GM19372 (cell line): Measurements from ENCODE around the gene PTPRD.
"Not testable (repeated sequence)": the region's sequence is repeated elsewhere in the genome, so short reads cannot be mapped to it uniquely, and the experiment has no call there.

Experiments used
- ATAC-seq: cut with Tn5 transposase; IDR thresholded peaks from one replicate; pipeline ENCODE4 v1.9.1; 2021; ENCODE audit warnings: mild to moderate bottlenecking, low read depth, moderate library complexity; ENCODE audit not compliant: unreplicated experiment

The PTPRD gene

DNA sequence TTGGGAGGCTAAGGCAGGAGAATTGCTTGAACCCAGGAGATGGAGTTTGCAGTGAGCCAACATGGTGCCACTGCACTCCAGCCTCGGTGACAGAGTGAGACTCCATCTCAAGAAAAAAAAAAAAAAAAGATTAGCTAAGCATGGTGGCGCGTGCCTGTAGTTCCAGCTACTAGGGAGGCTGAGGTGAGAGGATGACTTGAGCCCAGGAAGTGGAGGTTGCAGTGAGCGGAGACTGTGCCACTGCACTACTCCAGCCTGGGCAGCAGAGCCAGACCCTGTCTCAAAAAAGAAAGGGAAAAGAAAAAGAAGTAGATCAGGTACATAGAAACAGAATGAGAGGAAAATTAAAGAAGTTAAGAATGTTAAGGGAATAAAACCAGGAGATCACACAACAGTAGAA is 1886.1 kb downstream of the PTPRD start:
- ATAC-seq = no peak

DNA sequence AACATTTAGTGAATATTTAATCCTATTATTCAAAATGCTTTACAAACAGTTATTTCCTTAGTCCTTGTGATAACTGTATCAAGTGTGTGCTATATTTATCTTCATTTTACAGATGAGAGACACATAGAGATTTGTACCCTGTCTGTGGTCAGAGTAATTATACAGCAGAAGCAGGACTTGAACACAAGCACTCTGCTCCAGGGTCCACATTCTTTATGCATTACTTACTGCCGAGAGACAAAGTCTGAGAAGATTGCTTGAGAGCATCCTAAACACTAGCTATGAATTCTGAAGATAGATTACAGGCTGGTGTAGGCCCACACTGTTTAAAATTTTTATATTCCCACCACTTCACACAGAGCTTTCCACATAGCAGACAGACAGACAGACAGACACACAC is 1887.2 kb downstream of the PTPRD start:
- no peak for ATAC-seq

DNA sequence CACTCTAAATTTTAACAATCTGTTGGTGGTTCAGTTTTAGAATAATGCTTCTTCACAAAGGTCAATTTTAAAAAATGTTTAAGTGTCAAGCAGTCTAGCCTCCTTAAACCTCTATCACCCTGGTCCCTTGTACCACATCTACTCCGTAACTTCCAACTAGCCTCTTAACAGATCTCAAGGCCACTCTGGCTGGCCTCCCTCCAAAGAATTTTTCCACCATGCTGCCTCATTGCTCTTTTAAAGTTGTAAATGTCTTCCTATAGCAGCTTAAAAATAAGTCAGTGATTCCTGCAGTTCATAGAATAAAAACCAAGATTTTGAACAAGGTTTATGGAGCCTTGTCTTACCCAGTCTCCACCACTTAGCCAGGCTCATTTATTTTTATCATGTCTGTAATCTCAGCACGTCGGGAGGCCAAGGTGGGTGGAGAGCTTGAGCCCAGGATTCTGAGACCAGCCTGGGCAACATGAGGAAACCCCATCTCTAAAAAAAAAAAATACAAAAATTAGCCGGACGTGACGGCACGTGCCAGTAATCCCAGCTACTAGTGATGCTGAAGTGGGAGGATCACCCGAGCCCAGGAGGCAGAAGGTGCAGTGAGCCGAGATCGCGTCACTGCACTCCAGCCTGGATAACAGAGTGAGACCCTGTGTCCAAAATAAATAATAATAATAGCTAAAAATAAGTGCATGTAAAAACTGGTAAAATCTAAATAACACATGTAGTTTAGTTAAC is 1888.4 kb downstream of the PTPRD start:
- no peak for ATAC-seq

DNA sequence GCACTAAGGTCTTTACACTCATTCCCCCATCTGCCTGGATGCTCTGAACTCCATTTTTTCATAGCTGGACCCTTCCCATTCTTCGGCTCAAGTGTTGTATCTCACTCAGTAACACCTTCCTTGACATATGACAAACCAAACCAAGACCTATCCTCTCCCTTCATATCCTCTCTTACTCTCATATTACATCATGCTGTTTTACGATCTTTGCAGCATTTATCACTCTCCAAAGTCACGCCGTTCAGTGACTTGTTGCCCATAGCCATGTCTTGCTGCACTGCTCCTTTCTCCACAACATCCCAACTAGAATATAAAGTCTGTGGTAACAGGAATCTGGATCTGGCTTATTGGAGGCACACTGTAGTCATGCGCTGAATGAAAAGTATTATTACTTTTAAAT is 1889.6 kb downstream of the PTPRD start:
- ATAC-seq = no peak

DNA sequence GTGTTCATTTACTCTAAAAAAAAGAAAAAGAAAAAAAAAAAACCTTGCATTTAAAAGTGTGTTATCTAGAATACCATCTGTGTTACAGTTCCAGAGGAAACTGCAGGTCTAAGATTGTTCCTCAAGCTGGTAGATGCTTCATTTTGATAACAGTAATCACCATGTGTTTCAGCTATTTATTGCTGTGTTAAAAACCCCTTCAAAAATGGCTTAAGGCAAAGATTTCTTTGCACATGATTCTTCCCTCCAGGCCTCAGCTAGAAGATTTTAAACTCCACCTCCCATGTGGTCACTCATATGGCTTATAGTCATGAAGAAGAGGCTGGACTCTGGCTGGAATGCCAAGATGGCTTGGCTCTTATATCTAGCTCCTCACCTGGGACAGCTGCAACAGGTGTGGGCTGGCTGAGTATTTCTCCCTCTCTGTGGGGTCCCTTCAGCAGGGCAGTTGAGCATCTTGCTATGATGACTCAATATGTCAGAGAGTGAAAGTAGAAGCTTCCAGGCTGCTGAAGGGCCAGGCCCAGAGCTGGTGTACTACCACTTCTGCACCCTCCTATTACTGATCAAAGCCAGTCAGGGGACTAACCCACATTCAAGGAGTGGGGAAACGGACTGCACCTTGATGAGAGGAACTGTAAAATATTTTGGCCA is 1892.8 kb downstream of the PTPRD start:
- ATAC-seq = no peak

DNA sequence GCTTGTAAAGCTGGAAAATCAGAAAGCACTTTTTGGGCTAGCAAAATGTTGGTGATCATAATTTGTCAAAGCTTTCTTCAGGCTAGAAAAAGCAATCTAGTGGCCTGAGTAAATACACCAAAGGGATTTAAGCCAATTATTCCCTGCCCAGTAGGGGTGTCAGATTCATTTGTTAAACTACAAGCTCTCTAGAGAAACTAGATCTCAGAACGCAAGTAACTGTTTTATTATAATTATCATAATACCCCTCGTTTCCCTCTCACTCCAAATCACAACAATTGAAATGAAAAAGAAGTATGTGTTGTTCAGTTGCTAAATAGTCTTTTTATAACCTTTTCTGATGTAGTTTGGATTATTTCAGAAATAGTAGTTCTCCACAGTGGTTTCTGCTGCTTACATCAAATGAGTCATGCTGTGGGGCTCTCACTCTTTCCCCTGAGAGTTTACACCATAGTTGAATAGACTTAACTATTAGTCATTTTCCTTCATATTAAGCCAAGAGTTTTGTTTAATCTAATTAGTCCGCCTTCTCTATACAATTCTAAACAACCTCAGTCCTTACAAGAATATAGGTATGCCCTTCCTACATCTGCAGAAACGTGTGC is 1894.6 kb downstream of the PTPRD start:
- ATAC-seq = no peak

DNA sequence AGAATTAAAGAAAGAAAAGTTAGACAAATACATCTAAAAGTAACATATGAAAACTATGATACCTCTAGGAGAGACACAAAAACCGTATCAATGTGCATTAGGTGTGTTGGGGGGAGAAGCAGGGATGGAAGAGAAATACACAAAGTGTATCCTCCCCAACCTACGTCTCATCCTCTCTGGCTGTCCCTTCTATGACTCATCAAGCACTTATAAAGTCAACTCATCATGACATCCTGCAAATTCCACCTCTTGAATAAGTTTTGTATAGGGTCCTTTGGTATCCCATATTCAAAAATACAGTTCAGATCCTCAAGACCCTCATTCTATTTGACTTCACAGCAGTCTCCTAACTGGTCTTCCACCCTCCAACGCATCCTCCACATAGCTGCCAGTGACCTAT is 1895.7 kb downstream of the PTPRD start:
- no peak for ATAC-seq

DNA sequence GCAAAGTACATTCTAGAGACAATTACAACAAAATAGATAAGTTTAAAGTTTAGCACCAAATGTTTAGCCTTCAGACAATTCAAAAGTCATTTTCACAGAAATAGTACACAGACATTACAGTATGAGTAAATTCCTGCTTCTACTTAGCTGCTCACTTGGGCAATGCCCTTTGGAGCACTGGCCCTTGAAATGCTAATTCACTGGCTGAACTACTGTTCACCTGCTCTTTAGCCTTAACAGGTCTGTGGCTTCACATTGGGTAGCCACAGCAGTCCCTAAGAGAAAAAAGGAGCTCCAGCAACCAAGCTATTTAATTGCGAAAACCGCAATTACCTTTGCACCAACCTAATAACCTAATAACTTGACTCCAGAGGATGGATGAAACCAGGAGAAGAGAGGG is 1897.0 kb downstream of the PTPRD start:
- ATAC-seq = no peak

DNA sequence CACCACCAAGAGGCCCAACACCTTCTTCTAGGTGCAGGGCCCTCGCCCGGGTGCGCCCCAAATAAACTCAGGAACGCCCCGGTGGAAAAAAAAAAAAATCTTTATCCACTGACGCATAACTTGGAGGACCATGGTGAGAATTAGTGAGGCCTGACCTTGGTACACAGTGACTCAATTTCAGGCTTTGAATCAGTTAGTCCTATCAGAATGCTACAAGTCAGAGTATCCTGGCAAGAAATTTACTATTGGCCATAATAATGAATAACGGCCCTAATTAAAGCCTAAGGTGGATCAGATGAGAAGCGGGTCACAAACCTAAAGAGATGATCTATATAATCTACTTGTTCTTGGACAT is 1899.0 kb downstream of the PTPRD start:
- no peak for ATAC-seq

DNA sequence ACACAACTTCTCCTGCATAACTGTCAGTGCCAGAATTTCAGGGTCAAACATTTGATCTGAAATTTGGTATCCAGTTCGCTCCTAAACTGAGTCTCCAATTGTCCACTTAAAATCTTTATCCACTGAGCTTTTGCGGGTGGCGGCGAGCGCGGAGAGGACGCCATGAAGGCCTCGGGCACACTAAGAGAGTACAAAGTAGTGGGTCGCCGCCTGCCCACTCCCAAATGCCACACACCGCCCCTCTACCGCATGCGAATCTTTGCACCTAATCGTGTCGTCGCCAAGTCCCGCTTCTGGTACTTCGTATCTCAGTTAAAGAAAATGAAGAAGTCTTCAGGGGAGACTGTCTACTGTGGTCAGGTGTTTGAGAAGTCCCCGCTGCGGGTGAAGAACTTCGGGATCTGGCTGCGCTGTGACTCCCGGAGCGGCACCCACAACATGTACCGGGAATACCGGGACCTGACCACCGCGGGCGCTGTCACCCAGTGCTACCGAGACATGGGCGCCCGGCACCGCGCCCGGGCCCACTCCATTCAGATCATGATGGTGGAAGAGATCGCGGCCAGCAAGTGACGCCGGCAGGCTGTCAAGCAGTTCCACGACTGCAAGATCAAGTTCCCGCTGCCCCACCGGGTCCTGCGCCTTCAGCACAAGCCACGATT is 1899.5 kb downstream of the PTPRD start:
- no peak for ATAC-seq

DNA sequence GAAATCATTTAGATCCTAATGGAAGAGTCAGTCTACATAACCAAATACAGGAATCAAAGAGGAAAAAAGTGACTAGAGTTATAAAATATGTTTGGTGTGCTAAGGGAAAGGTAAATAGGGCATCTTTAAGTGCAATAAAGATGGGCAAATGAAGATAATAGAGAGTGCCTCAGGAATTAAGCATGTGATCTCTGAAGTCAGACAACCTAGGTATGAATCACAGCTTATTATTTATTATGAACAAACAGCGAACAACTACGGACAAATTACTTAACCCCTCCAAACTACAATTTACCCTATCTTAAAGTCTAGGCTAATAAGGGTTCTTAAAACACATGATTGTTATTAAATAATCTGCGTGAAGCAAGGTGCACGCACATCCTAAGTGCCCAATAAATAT is 1903.1 kb downstream of the PTPRD start:
- ATAC-seq = no peak

DNA sequence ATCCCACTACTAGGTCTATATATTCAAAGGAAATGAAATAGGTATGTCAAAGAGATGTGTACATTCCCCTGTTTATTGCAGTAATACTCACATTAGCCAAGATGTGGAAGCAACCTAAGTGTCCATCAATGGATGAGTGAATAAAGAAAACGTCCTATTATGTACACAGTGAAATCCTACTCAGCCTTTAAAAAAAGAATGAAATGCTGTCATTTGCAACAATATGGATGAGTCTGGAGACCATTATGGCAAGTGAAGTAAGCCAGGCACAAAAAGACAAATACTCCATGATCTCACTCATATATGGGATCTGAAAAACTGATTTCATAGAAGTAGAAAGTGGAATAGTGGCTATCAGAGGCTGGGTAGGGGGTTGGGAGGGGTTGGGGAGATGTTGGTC is 1904.1 kb downstream of the PTPRD start:
- ATAC-seq = no peak

DNA sequence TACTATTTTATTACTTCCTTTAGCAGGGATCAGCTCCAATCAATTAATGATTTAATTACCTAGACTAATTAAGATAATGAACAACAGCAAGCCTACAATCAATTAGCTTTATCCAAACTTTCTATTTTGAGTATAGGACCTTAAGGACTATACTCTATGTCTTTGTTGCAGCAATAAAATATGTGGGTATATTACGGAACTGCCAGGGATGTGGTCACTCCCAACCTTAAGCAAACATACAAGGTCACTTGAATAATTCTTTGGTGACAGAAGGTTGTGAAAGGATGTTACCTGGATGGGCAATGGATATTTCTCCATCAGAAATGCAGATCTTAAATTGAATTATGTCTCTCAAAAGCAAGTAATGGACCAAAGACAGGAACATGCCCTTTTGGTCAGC is 1905.8 kb downstream of the PTPRD start:
- ATAC-seq = no peak

DNA sequence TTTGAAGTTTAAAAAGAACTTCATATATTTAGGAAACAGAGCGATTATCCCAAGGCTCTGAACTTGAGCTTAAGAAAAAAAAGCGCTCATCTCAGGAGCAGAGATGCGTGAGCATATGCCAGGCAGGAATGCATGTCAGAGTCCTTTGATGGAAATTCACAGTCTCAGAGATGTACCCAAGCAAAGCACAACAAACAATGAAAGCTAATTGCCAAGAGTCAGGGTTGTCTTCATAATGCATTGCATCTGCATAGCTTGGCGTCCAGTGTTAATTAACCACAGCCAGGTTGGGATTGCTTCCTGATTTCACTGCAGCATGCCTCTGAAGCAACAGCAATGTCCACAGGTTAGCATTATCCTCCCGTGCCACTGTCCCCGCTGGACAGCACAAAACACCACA is 1906.3 kb downstream of the PTPRD start:
- ATAC-seq = no peak

DNA sequence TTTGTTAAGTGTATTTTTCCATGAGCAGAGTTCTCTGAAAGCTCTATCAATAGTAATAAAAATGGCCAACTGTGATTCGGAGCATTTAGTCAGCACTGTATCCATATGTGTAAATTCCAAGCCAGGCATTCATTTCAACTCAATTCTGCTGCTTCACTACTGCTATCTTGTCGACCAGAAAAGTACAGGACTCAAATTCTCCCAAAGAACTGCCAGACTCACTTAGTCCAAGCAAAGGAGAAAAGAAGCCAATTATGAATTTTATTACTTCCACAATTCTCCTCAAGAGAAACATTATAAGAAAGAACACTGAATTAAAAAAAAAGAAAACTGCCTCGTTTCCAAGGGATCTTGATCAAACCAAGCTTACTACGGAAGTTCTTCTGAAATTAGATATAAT is 1906.9 kb downstream of the PTPRD start:
- no peak for ATAC-seq

DNA sequence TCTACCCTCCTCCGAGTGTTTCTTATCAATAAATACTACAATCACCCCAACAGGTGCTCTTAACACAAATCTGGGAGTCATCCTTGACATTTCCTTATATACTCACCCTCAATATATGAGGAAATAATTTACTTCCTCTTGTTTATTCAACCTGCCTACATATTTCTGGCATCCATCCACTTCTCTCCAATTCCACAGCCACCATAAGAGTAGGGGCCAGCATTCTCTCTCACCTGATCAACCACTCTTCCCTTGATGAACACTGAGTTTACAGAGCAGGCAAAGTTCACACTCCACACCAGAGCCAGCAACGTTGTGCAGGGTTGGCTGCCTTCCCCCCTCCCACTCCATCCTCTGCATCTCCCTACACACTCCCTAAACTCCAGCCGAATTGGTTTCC is 1908.9 kb downstream of the PTPRD start:
- ATAC-seq = no peak

DNA sequence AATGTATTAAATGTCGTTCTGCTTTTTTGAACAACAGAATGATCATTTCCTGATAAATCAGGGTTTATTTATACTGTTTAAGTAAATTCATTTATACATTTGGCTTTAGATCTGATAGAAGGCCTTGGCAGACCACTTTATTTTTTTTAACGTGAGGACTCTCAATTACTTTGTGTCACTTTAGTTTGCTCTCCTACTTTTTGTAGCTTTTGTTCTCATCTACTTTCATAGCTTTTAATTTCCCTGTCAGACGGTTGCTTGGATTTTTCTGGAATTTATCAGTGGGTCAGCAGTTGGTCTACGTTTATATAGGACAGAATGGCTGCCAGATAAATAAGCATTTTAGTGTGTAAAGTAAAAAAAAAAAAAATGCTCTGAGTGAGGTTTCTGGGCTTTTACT is 1910.9 kb downstream of the PTPRD start:
- no peak for ATAC-seq

DNA sequence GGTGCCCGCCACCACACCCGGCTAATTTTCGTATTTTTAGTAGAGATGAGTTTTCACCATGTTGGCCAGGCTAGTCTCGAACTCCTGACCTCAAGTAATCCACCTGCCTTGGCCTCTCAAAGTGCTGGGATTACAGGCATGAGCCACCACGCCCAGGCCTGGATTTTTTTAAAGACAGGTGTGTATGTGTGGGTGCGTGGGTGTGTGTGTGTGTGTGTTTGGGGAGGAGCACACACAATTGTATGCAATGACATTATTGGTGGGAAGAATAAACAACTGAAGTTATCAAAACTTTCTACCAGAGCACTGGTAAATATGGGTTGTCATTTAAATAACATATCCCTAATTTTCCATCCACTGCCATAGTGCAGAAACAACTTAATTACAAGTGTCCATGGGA is 1915.2 kb downstream of the PTPRD start:
- ATAC-seq = not testable (repeated sequence)

DNA sequence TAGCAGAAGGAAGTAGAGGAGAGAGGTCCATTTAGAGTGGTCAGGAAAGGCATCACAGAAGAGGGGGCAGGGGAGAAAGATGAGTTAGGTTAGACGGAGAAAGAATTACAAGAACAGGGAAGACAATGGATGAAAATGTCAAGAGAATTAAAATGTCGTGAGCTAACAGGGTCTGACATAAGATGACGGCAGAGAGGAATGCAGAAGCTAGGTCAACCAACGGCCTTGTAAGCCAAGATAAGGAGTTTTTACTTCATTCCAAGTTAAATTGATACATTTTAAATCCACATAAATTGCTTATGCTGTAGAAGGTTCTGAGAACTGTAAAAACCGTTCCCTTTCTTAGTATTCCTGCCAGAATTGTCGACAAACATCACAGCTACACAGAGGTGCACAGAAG is 1916.3 kb downstream of the PTPRD start:
- ATAC-seq = no peak

DNA sequence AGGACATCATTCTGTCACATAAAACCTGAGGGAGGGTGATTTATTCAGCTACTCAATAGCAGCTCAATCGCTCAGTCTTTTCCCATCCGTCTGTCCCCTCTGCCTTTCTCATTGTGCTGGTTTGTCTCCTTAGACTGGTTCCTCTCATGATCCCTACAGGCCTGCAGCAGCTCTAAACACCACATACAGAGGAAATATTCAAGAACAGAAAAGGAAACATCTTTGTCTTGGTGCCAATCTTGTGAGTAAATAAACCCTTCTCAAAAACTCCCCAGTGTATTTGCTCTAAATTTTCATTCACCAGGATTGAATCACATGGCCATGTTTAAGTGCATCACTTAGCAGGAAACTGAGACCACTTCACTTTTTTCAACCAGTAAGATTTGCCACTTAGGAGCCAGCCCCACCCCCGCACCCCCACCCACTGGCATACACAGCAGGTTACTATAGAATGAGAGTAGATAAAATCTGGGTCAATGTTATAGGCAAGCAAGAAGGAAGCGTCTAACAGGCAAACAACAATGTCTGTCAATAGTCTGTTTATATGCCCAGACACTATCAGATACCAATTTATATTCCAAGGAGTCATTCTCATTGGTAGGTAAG is 1917.7 kb downstream of the PTPRD start:
- ATAC-seq = no peak

DNA sequence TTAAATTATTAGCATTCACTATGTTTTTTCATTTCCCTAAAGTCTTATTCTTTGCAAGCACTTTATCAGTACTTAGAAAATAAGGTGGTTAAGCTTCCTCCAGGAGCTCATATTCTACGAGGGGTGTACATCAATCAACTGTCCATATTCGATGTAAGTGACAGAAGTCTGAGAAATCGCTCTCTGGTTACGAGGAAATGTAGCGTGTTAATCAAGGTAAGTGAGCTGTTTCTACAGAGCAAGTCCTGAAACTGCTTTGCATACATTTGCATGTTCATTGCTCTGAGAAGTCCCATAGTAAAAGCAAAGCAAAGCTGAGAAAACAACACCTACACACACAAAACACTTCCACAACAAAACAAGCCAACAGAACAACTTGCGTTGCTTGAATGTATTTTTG is 1919.3 kb downstream of the PTPRD start:
- no peak for ATAC-seq
